Measurements from ENCODE around the gene ITPR3. TPM values are rescaled to one million over a fixed set of nuclear protein-coding genes. Genes with fewer than 3 reads are reported as not detected.

The ITPR3 gene
- total RNA-seq, 3 donors from 2014 or later (not counting 1 experiment from before 2014, with no cell fraction given): 45.5 to 66.7 (median 46.0) TPM

DNA sequence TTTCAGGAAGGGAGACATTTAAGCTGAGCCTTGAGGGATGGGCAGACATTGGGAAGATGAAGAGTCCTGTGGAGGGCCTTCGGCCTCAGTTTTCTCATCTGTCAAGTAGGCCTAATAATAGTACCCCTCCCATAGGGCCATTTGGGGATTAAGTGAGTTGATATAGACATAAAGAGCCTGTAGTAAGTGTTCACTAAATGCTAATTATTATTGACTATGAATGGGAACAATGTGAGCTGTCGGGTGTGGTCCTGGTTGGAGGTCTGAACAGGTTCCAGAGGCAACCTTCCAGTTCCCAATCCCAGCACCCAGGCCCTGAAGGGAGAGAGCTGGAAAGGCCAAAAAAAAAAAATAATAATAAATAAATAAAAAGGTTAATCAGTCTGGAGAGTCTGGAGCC is 14.5 kb upstream of the ITPR3 start:
- H3K27ac ChIP-seq (ENCODE audit: low read length): no peak overlapping the region
- H3K27me3 Mint-ChIP-seq (ENCODE audit: low read depth in 2 of 2): peaks cover 0 to 7% of the 10 kb centered on the region in 2 donors
- no peaks in the 10 kb centered on the region for H3K36me3 ChIP-seq (ENCODE audit: control insufficient read depth, insufficient read depth, low read length)
- no peak overlapping the region for H3K27ac Mint-ChIP-seq
- WGBS (ENCODE audit: insufficient coverage): no CpG with 5 or more reads among the region's 2 CpGs
- no peaks in the 10 kb centered on the region for H3K27me3 ChIP-seq (ENCODE audit: control insufficient read depth, insufficient read depth, low read length)
- TF ChIP-seq, protein P1, sequence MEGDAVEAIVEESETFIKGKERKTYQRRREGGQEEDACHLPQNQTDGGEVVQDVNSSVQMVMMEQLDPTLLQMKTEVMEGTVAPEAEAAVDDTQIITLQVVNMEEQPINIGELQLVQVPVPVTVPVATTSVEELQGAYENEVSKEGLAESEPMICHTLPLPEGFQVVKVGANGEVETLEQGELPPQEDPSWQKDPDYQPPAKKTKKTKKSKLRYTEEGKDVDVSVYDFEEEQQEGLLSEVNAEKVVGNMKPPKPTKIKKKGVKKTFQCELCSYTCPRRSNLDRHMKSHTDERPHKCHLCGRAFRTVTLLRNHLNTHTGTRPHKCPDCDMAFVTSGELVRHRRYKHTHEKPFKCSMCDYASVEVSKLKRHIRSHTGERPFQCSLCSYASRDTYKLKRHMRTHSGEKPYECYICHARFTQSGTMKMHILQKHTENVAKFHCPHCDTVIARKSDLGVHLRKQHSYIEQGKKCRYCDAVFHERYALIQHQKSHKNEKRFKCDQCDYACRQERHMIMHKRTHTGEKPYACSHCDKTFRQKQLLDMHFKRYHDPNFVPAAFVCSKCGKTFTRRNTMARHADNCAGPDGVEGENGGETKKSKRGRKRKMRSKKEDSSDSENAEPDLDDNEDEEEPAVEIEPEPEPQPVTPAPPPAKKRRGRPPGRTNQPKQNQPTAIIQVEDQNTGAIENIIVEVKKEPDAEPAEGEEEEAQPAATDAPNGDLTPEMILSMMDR (IDR thresholded peaks at IDR 0.05): no peak
- no peak overlapping the region for H3K4me3 ChIP-seq (ENCODE audit: low read length)
- peaks cover 0 to 4% of the 10 kb centered on the region in 2 donors for H3K9me3 Mint-ChIP-seq
- ATAC-seq: no peak
- H3K4me3 Mint-ChIP-seq: no peak overlapping the region
- intact Hi-C loops (cut with micrococcal nuclease): no loop called here
- no peak for DNase-seq
- no peaks in the 10 kb centered on the region for H3K9me3 ChIP-seq (ENCODE audit: control insufficient read depth, insufficient read depth, low read length)
- H3K36me3 Mint-ChIP-seq: no peaks in the 10 kb centered on the region
- H3K4me1 Mint-ChIP-seq: no peaks in the 10 kb centered on the region
- H3K4me1 ChIP-seq (ENCODE audit: control insufficient read depth, insufficient read depth, low read length): no peaks in the 10 kb centered on the region

- no peak for DNase-seq
- H3K4me1 Mint-ChIP-seq: no peaks in the 10 kb centered on the region
- H3K27me3 Mint-ChIP-seq (ENCODE audit: low read depth in 2 of 2): peaks cover 0 to 7% of the 10 kb centered on the region in 2 donors
- no peak overlapping the region for H3K27ac Mint-ChIP-seq
- no peaks in the 10 kb centered on the region for H3K4me1 ChIP-seq (ENCODE audit: control insufficient read depth, insufficient read depth, low read length)
- H3K4me3 Mint-ChIP-seq: no peak overlapping the region
- H3K9me3 ChIP-seq (ENCODE audit: control insufficient read depth, insufficient read depth, low read length): no peaks in the 10 kb centered on the region
- no peak overlapping the region for H3K27ac ChIP-seq (ENCODE audit: low read length)
- H3K36me3 ChIP-seq (ENCODE audit: control insufficient read depth, insufficient read depth, low read length): no peaks in the 10 kb centered on the region
- no peaks in the 10 kb centered on the region for H3K36me3 Mint-ChIP-seq
- intact Hi-C loops (cut with micrococcal nuclease): no loop called here
- no peak for ATAC-seq
- H3K9me3 Mint-ChIP-seq: peaks cover 0 to 4% of the 10 kb centered on the region in 2 donors
- H3K27me3 ChIP-seq (ENCODE audit: control insufficient read depth, insufficient read depth, low read length): no peaks in the 10 kb centered on the region
- TF ChIP-seq, protein P1 (IDR thresholded peaks at IDR 0.05): no peak
- no peak overlapping the region for H3K4me3 ChIP-seq (ENCODE audit: low read length)
- WGBS (ENCODE audit: insufficient coverage): 89% methylated on average over 6 of the region's 8 CpGs
These were observed 13.9 kb upstream of the ITPR3 start for GRCh38 chr6:33607126-33607783.

DNA sequence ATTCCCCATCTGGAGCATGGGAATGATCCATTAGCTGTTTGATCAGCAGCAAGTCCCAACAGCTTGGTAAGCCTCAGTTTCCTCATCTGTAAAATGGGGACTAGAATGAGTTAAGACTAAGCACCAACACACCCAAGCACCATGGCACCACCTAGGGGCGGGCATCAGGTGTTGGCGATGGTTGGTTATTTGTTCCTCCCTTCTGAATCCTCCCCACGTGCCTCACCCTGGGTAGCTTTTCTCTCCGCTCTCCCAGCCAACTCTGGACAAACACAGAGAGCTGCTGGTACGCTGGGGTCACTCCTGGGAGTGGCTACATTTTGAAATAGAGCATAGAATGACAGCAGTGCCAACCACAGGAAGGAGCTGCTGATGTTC is 13.3 kb upstream of the ITPR3 start:
- Mint-ChIP-seq H3K27ac (no peak overlapping the region), H3K9me3 (peaks cover 0 to 4% of the 10 kb centered on the region in 2 donors)

More for the DNA sequence above, 13.3 kb upstream of the ITPR3 start:
- no peaks in the 10 kb centered on the region for H3K4me1 ChIP-seq (ENCODE audit: control insufficient read depth, insufficient read depth, low read length)
- WGBS (ENCODE audit: insufficient coverage): 75% methylated on average over 5 of the region's 5 CpGs
- no peaks in the 10 kb centered on the region for H3K27me3 ChIP-seq (ENCODE audit: control insufficient read depth, insufficient read depth, low read length)
- ATAC-seq (peak in 1 of 3 donors; percentile 40), DNase-seq (peak in 1 of 2 donors; percentile 59)
- no peak overlapping the region for H3K4me3 Mint-ChIP-seq
- peaks cover 0 to 7% of the 10 kb centered on the region in 2 donors for H3K27me3 Mint-ChIP-seq (ENCODE audit: low read depth in 2 of 2)
- TF ChIP-seq, protein P1 (IDR thresholded peaks at IDR 0.05): no peak
- no peaks in the 10 kb centered on the region for H3K36me3 Mint-ChIP-seq
- H3K27ac ChIP-seq (ENCODE audit: low read length): no peak overlapping the region
- intact Hi-C loops (cut with micrococcal nuclease): no loop called here
- H3K4me1 Mint-ChIP-seq: no peaks in the 10 kb centered on the region
- no peaks in the 10 kb centered on the region for H3K9me3 ChIP-seq (ENCODE audit: control insufficient read depth, insufficient read depth, low read length)
- no peak overlapping the region for H3K4me3 ChIP-seq (ENCODE audit: low read length)
- H3K36me3 ChIP-seq (ENCODE audit: control insufficient read depth, insufficient read depth, low read length): no peaks in the 10 kb centered on the region

All from natural killer cell (primary cell).